NCI-H446 treated with DMSO at 0.1 percent for 48 hours (cell line): ENCODE data around the gene PRDM10.
"Not testable (repeated sequence)": the region's sequence is repeated elsewhere in the genome, so short reads cannot be mapped to it uniquely, and the experiment has no call there.

Source experiments
- DNase-seq: peaks from one replicate; lab custom pipeline; 2025; lab: John Stamatoyannopoulos, UW

Gene PRDM10

DNA sequence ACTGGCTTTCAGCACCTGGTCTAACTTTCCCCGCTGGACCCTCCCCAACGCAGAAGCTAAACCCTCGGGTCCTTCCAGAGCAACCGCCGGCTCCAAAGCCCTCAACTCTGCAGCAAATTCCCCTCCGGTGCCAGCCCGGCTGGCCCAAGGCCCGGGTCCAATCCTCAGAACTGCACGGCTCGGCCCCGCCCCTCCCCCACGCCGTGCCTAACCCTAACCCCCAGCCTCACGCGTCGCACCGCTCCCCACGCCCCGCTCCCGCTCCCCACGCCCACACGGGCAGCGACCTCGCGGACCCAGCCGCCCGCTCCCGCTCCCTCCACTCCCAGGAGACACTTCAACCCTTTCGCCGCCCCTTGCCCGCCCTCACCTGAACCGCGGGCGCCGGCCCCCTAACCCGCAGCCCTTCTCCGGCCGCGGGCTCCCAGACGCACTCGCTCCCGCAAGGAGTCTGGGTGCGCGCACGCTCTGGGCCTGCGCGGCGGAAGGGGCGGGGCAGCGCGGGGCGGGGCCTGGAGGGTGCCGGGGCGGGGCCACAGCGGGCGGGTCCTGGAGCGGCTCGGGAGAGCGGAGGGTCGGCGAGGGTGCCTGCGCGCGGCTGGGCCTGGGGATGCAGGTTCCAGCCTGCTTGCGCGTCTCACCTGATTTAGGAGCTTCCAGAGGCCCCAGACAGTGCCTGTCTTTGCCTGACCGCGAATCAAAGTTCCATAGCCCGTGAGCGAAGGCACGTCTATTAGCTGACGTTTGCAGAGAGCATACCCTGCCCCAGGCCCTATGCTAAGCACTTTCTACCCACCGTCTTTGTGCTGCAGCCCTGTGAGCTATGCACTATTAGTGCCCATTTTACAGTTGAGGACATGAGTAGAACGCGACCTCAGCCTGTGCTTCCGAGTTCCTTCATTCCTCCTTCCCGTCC lies 107.3 kb downstream of the PRDM10 start, which contains the start of gene NFRKB:
NFRKB (minus strand) TSS at position 453 of the 916 bp plus-strand sequence. CDS start 2,729 bp downstream, outside the sequence.
- DNase-seq, result peak; percentile 53

DNA sequence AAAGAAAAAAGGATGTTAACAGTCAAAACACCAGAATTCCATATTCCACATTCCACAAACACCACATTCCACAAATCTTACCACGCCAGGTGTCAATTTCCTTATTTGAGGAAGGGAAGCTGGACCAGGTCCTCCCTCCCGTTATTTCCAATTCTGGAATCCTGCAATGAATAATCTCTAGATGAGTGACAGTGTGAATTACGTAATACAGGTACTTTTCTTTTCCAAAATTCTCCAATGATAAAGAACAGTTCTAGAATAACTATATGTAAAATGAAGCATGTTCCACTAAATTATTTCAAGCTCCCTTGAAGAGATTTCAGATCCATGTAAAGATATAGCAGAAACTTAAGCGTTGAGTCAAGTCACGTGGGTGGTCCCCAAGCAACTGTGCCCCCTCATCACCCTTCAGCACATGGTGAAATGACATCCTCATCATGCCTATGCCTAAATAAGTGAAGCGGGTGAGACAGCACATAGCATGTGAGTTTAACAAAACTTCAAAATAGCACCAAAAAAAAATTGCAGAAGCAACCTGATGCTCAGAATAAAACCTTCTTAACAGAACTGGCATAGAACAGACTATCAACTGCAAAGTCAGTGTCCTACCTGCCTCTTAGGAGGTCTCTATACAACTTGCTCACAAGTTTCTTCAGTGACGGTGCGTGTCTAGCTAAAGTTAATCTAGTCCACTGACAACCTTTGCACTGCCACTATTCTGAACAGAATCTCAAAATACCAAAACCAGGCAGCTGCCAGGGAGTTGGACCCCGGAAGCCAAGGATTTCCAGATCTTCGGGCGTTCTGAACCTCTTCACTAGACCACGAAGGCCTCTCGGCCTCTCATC lies 108.1 kb downstream of the PRDM10 start:
- DNase-seq, result no peak

DNA sequence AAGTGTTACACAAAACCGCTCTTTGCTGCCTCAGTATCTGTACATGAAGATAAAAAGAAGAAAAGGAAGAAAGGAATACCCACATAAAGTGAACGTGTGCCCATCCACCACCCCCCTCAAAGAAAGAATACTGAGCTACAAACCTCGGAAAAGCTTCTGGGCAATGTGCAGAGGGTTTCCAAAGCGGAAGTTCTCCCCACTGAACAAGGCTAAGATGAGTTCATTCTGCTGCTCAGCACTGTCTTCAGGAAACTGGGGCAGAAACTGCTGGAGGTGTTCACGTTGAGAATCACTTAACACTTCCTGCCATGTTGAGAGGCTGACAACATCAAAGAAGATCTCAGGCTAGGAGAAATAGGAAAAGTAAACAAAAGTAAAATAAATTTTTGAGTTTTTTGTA lies 114.2 kb downstream of the PRDM10 start:
- DNase-seq, result no peak

DNA sequence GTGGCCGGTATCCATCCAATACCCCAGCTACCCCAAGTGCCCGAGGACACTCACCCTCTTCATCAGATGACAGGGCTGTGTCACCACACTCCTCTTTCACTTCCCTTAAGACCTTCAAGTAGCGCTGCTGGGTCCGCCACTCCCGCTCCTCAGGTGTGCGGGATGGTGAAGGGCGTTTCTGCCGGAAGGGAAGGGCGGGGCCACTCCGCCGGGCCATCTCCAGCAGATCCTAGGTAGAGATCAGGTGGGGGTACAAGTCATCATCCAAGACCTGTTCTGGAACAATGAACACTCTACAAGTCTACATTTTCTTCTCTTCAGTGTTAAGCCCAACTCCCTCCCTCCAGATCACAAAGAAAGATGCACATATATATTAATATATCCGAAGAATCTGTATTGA lies 117.3 kb downstream of the PRDM10 start:
- DNase-seq, result no peak

DNA sequence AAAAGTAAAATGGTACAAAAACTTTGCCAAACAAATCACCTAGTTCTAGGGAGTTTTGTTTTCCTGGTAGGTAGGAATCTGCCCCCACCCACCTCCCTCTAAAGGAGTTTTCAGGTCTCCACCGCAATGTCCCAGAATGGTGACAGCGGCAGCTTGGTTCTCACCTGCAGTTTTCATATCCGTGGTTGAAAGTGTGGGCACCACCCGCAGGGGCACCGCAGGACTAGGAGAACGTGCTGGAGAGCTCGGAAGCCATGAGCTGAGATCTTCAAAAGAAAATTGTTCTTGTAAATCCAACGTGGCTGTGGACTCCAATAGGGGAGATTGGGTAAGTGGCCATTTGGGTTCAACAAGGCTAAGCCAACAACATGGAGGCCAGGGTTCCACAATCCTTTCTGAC lies 118.1 kb downstream of the PRDM10 start:
- DNase-seq, result no peak

DNA sequence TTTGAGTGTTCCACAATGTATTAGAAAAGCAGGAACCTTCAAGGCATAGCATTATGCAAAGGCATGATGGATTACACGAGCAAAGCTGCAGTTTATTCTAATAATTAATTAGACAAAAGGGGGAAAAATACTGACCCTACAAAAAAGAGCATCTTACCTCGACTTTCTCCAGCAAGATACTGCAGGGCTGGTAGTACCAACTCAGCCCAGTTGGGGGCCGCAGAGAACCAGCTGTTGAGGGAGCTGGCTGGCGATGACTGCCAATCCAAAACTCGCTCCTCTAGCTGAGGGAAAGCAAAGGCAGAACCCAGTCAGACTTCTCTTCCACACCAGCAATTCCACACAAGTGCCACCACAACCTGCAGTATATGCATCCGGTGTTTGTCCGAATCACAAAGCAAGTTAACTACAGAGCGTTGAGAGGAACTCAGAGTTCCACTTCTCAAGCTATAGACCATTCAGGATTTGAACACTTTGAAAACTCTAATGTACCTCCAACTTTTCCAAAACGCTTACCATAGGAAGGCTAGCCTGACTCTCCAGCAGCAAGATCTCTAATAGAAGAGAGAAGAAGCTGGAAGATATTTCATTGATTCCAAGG lies 121.0 kb downstream of the PRDM10 start:
- DNase-seq, result no peak

DNA sequence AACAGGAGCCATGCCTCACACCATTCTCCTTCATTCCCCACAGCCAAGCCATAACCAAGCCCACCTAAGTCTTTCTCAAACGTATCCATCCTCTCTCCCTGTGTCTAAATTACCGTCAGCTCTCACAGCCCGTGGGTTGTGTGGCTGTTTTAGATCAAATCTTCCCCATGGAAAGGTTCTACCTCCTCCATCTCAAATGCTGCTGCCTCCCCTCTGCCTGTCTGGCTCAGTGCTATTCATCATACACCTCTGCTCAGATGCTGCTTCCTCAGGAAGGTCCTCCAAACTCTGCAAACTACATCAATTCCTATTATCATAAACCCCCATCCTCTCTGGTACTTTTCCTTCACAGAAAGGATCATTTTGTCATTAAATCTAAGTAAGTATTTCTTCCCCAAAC lies 122.3 kb downstream of the PRDM10 start:
- DNase-seq, result no peak

DNA sequence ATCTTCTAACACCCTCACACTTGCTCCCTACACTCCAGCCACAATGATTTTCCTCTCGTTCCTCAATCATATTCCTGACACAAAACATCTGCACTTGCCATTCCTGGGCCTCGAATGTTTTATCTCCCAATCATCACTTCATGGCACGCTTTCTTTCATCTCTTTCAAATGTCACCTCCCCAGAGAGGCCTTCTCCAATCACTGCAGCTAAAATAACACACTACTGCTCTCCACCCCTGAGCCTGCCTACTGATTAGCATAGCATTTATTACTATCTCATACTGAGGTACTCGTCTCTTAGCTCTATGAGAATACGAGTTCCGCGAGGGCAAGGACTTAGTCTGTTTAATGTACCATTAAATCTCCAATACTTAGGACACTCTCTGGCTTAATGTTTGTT lies 130.7 kb downstream of the PRDM10 start:
- DNase-seq, result no peak

DNA sequence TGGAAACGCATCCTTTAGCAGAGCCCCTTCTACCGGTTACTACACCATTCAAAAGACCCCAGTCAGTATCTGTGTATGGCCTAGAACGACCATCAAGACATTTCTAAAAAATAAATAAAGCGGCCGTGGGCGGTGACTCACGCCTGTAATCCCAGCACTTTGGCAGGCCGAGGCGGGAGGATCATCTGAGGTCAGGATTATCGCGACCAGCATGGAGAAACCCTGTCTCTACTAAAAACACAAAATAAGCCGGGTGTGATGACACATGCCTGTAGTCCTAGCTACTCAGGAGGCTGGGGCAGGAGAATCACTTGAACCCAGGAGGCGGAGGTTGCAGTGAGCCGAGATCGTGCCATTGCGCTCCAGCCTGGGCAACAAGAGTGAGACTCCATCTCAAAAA lies 134.0 kb downstream of the PRDM10 start:
- not testable (repeated sequence) for DNase-seq

DNA sequence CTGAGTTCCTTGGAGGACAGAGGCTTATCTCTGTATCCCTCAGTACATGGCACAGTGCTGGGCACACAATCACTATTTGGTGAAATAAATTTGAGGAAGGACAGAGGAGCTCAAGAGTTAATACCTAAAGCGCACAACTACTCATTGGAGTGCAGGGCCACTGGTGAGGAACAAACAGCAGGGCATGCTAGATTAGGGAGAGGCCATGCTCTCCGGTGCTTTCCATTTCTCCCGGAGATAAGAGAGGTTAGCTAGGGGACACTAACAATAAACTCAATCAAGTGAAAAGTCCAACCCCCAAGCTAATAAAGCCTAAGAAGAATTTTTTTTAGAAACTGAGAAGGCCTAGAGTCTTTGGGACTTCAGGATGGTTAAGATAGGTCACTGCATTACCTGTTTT lies 136.3 kb downstream of the PRDM10 start:
- no peak for DNase-seq

DNA sequence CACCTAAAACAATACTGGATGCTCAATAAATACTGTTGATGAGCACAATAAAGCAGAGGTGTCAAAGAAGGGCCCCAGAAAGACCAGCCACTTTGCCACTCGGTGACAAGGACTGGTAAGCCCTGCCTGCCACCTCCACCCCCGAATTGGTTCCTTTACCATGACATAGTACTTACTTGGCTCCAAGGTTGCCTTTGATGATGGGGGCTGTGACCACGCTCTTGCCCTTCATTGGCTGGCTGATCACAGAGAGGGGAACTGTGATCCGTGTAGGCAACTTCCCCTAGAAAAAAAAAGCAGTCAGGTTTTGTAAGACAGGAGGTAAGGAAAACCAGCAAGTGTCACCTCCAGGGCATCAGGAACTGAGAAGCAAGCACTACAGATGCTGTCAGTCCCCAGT lies 136.9 kb downstream of the PRDM10 start:
- DNase-seq, result no peak

DNA sequence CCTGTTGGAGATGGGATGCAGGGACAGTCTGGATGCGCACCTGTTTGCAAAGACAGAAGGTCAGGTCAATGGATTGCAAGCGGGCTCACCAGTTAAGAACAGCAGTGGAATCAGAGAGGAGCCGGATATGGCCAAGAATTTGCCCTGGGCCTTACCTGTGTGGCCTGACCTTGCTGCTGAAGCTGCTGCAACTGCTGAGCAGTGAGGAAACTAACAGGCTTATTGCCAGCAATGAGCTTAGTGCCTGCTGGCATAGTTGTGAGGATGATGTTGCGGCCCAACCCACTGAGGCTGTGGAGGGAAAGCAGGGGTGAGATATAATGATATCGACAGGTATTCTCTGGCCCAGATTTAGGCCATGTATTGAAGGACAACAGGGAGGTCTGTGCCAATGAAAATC lies 137.8 kb downstream of the PRDM10 start:
- DNase-seq, result no peak

DNA sequence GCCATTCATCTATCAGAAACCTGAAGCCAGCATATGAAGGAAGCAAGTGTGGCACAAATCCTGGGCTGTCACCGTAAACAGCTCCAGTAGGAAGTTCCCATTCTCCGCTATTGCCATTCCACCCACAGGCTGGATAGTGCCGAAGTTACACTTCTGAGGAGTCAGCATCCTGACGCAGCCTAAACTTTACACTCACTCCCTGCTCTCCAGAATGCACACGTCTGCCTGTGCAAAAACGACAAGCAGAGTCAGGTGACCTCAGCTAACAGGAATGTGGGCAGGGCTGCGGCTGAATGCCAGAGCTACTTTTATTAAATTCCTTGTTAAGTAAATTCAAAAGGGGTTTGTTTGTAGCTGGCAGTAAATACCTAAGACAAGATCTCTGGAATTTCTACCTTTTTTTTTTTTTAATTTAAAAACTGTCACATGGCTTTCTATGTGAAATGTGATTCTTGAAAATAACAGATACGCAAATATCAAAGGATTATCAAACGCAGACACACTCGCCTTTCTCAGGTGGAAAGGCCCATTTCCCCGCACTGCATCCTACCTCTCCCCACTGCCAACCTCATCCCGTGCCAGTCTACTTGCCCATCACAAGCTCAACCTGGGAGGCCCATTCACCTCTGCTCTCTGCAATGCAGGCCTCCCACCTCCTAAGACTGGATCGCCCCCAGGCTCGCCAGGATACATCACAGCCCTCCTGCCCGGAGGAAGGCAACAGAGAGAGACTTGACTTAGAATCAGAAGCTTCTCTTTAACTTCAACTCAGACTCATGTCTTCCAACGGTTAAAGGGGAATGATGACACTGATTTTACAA lies 140.7 kb downstream of the PRDM10 start:
- no peak for DNase-seq

DNA sequence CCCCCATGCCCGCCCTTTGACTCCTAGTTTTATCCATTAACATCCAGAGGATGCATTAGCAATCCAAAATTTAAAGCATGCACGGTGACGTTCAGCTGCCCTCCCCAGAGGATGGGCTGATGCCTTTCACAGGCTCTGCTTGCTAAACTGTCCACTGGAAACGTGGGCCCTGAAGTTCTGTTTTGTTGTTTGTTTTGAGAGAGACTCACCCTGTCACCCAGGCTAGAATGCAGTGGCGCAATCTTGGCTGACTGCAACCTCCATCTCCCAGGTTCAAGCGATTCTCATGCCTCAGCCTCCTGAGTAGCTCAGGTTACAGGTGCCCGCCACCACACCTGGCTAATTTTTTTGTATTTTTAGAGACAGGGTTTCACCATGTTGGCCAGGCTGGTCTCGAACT lies 146.6 kb downstream of the PRDM10 start:
- no peak for DNase-seq

DNA sequence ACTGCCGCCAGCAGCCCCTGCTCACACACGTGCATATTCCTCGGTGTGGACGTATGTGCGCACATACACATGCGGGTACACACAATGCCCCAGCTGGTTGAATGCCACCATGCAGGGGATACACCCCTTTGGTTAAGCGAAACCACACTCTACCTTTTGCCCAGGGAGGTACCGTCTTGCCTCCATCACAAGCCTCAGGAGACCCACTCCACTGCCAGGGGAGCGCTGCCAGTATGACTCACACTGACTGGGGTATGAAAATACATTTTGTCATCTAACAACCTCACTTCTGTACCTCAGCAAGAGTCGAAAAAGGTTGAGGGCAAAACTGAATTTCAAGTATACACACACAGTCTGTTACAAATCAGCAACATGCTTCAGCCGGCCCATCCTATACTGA lies 147.5 kb downstream of the PRDM10 start:
- DNase-seq, result no peak

DNA sequence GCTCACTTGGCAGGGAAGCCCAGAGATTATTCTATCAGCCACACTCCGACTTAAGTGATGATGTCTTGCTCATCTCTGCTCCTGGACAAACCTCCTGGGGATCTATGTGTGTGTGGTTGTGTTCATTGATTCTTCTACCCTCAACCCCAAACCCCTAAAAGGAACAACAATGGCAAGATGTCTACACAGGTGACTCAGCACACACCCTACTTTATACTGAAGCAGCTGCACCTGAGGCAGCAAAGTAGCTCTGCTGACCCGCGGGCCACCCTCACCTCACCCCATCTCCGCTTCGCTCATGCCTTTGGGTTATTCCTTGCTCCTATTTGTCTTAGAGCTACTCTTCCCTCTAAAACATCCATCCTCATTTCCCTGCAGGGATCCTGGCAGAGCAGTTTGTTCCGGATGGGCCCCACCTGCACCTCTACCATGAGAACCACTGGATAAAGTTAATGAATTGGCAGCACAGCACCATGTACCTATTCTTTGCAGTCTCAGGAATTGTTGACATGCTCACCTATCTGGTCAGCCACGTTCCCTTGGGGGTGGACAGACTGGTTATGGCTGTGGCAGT lies 148.3 kb downstream of the PRDM10 start:
- DNase-seq, result no peak

DNA sequence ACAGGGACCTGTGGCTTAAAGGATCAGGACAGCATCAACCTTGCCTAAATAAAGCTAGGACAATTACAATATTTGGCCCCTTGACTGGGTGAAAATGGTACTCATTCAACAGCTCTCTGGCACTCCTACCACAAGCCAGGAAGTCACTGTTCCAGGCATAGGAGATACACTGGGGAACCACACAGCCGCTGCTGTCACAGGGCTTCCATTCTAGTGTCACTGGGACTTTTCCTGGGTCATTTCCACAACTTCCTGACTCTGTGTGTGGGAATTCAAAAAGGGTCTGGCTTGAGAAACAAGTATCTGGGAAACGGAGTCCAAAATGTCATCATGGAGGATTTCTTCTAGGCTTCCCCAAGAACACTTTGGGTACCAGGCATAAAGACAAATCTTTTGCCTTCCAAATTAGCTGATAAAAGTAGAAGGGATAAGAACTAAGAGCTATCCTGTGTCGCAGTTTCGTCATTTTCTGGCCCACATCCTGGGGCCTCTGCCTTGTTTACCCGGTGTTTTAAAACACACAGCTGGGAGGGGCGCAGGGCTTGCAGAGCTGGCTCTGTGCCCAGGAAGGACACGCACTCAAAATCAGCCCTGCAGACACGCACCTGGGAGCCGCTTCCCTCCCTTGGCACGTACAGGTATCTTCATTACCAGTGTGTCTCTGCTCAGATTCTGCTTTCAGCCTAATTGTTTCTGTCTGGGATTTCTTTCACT lies 149.0 kb downstream of the PRDM10 start:
- no peak for DNase-seq

DNA sequence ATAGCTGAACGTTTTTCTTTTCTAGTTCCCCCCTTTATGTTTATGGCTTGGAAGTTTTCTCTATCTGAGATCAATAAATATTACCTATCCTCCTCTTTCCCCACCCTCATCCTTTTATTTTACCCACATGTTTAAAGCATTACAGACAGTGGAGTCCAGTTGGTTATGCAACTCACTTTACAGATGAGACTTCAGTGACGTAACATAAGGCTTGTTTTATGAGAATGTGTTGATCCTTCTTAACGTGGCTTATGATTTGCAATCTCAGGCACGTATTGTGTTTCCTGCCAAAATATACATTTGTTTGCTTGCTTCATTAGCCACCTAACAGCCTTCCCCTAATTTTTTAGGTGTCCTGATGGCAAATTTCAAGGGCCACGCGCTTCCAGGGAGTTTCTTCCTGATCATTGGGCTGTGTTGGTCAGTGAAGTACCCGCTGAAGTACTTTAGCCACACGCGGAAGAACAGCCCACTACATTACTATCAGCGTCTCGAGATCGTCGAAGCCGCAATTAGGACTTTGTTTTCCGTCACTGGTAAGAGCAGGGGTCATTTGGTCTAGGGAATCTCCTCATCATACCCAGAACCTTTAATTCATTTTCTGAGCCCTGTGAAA lies 150.4 kb downstream of the PRDM10 start:
- DNase-seq, result no peak
